Activated CD4-positive, alpha-beta T cell treated with anti-CD3 and anti-CD28 coated beads, Interleukin-2, amount 10 ng/mL, durations not matched to agents 24 days and 14 days (primary cell): Measurements from ENCODE around the gene CREG2. TPM values are rescaled to one million over a fixed set of nuclear protein-coding genes. Genes with fewer than 3 reads are reported as not detected.
A peak's percentile ranks its signal among the peaks of the same experiment; 100 is the strongest.
"Not testable (repeated sequence)": the region's sequence is repeated elsewhere in the genome, so short reads cannot be mapped to it uniquely, and the experiment has no call there.

Experiments
- DNase-seq: peaks from one replicate; pipeline ENCODE4 v3.0.0; 2022
- H3K27ac Mint-ChIP-seq: one replicate; pipeline ENCODE4 v1.8.0; 2022; ENCODE audit warnings: mild to moderate bottlenecking, mixed read lengths
- H3K27me3 Mint-ChIP-seq: one replicate; pipeline ENCODE4 v1.8.0; 2022; ENCODE audit warnings: mixed read lengths
- H3K36me3 Mint-ChIP-seq: one replicate; pipeline ENCODE4 v1.8.0; 2022; ENCODE audit warnings: low read depth, mild to moderate bottlenecking, mixed read lengths
- H3K4me1 Mint-ChIP-seq: one replicate; pipeline ENCODE4 v1.8.0; 2021; ENCODE audit warnings: mixed read lengths
- H3K4me3 Mint-ChIP-seq: one replicate; pipeline ENCODE4 v1.8.0; 2022; ENCODE audit warnings: mild to moderate bottlenecking, moderate library complexity, mixed read lengths
- H3K9me3 Mint-ChIP-seq: one replicate; pipeline ENCODE4 v1.8.0; 2021; ENCODE audit warnings: mixed read lengths
- intact Hi-C: fragments of 100-400 bp; cut with micrococcal nuclease; formaldehyde crosslinking; loops from one replicate; pipeline ENCODE4 v1.15.1; 2023
- total RNA-seq: library from RNA; stranded (reverse); gene quantifications from 2 replicates; pipeline ENCODE4 v1.2.3, GENCODE V29; 2022

The CREG2 gene
- total RNA-seq, 1 donor from 2014 or later: not detected

- no peaks in the 10 kb centered on the region for H3K9me3 Mint-ChIP-seq
- H3K36me3 Mint-ChIP-seq: no peaks in the 10 kb centered on the region
- DNase-seq: no peak
- intact Hi-C loops: no loop called here
- no peak overlapping the region for H3K4me3 Mint-ChIP-seq
- peaks cover 5% of the 10 kb centered on the region for H3K27me3 Mint-ChIP-seq
- peaks cover 23% of the 10 kb centered on the region for H3K4me1 Mint-ChIP-seq
- H3K27ac Mint-ChIP-seq: no peak overlapping the region
Observed at GRCh38 chr2:101357376-101357775, 29.9 kb downstream of the CREG2 start.

GRCh38 chr2:101356521-101356920, 30.8 kb downstream of the CREG2 start:
- no peak for DNase-seq
- H3K36me3 Mint-ChIP-seq: no peaks in the 10 kb centered on the region
- peaks cover 15% of the 10 kb centered on the region for H3K4me1 Mint-ChIP-seq
- H3K9me3 Mint-ChIP-seq: no peaks in the 10 kb centered on the region
- H3K27ac Mint-ChIP-seq: no peak overlapping the region
- H3K4me3 Mint-ChIP-seq: no peak overlapping the region
- peaks cover 5% of the 10 kb centered on the region for H3K27me3 Mint-ChIP-seq
- intact Hi-C loops: no loop called here

DNA sequence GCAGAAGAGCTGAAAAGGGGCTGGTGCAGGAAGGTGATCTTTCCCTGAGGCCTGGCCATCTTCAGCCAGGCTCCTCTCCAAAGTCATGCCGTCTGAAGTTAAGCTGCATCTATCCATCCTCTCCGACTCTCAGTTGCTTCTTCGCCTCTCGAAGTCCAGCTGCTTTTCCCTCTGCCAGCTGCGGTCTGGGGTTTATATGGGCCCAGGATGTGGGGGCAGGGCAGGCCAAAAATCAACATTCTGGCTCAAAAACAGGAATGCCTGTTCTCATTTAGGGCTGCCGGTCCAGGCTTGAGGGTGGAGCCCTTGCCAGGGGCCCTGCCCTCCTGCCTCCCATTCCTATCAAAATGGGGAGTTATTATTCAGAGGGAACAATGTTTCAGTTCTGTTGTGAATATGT, 31.2 kb downstream of the CREG2 start:
- peak overlapping the region; percentile 22 for H3K27ac Mint-ChIP-seq
- DNase-seq: no peak
- H3K36me3 Mint-ChIP-seq: no peaks in the 10 kb centered on the region
- H3K4me1 Mint-ChIP-seq: peaks cover 10% of the 10 kb centered on the region
- intact Hi-C loops: no loop called here
- no peak overlapping the region for H3K4me3 Mint-ChIP-seq
- H3K27me3 Mint-ChIP-seq: peaks cover 5% of the 10 kb centered on the region
- no peaks in the 10 kb centered on the region for H3K9me3 Mint-ChIP-seq

GRCh38 chr2:101355401-101356054, 31.8 kb downstream of the CREG2 start:
- no peak overlapping the region for H3K4me3 Mint-ChIP-seq
- H3K36me3 Mint-ChIP-seq: no peaks in the 10 kb centered on the region
- H3K27ac Mint-ChIP-seq: peak overlapping the region; percentile 22

DNA sequence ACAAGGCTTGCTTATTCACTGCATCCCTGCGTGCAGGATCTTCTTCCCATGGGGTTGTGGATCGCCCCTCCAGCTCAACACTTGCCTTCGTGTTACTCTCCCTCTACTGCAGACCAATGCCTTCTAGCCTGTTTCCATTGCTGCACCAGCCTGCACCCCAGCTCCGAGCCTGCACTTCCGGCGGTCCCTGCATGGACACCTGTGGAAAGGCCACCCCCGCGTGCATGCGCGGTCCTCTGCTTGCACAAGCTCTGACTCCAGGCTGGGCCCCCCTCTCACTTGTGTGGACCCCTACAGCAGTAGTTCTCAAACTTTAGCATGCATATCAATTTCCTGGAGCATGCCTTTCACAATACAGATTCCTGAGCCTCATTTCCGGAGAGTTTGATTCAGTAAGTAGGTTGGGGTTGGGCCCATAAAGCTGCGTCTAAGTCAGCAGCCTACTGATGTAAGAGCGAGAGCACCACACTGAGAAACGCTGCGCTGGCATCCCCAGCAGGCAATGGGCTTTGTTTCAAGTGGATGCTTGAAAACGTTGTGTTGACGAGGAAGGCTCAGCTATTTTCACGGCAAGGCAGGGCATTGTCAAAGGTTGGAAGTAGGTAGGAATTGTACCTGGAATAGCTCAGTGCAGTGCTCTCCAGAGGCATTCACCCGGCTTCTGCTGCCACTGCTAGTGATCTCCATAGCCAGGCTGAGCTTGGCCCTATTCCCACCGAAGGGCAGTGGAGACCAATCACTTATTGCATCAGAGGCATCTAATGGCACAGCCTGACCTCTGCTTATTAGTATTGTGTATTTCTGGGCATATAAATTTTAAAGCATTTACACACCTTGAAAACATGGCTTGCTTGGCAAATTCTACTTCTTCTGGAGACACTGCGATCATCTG, 32.6 kb downstream of the CREG2 start:
- H3K4me3 Mint-ChIP-seq: no peak overlapping the region
- H3K27me3 Mint-ChIP-seq: peaks cover 3% of the 10 kb centered on the region
- intact Hi-C loops: no loop called here
- DNase-seq: no peak
- H3K4me1 Mint-ChIP-seq: peaks cover 5% of the 10 kb centered on the region
- no peak overlapping the region for H3K27ac Mint-ChIP-seq
- H3K36me3 Mint-ChIP-seq: no peaks in the 10 kb centered on the region
- no peaks in the 10 kb centered on the region for H3K9me3 Mint-ChIP-seq

More at GRCh38 chr2:101355401-101356054, 31.8 kb downstream of the CREG2 start:
- H3K9me3 Mint-ChIP-seq: no peaks in the 10 kb centered on the region
- peaks cover 5% of the 10 kb centered on the region for H3K27me3 Mint-ChIP-seq
- H3K4me1 Mint-ChIP-seq: peaks cover 7% of the 10 kb centered on the region
- intact Hi-C loops: no loop called here
- no peak for DNase-seq

- H3K4me1 Mint-ChIP-seq, H3K27ac Mint-ChIP-seq, DNase-seq, H3K36me3 Mint-ChIP-seq, intact Hi-C loops, H3K27me3 Mint-ChIP-seq, H3K9me3 Mint-ChIP-seq, H3K4me3 Mint-ChIP-seq: not testable (repeated sequence)
Observed at GRCh38 chr2:101352631-101353030, 34.7 kb downstream of the CREG2 start.

DNA sequence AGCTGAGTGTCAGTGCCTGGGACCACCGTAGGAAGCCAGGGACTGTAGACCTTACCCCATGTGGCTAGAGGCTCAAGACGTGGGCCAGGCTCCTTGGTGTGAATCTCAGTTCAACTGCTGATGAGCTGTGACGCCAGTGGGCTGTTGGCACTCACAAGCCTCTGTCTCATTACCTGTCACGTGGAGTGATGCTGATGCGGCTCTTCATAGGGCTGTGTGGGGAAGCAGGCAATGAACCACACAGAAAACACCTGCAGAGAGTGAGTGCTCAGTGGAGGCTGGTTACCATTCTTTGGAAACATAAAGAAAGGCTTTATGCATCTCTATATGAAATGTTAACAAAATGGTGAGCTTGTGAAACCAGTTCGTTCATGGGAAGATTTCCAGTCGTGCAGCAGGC, 36.1 kb downstream of the CREG2 start:
- Mint-ChIP-seq H3K36me3 (no peaks in the 10 kb centered on the region), H3K9me3 (no peaks in the 10 kb centered on the region), H3K27me3 (peaks cover 8% of the 10 kb centered on the region), H3K4me1 (peaks cover 7% of the 10 kb centered on the region), H3K27ac (no peak overlapping the region), H3K4me3 (no peak overlapping the region)
- intact Hi-C loops: no loop called here
- no peak for DNase-seq

- peaks cover 8% of the 10 kb centered on the region for H3K27me3 Mint-ChIP-seq
- peaks cover 7% of the 10 kb centered on the region for H3K4me1 Mint-ChIP-seq
- H3K9me3 Mint-ChIP-seq: no peaks in the 10 kb centered on the region
- DNase-seq: peak; percentile 72
- H3K4me3 Mint-ChIP-seq: no peak overlapping the region
- intact Hi-C loops: no loop called here
- H3K36me3 Mint-ChIP-seq: no peaks in the 10 kb centered on the region
- no peak overlapping the region for H3K27ac Mint-ChIP-seq
Observed at GRCh38 chr2:101349893-101350662, 37.2 kb downstream of the CREG2 start.

DNA sequence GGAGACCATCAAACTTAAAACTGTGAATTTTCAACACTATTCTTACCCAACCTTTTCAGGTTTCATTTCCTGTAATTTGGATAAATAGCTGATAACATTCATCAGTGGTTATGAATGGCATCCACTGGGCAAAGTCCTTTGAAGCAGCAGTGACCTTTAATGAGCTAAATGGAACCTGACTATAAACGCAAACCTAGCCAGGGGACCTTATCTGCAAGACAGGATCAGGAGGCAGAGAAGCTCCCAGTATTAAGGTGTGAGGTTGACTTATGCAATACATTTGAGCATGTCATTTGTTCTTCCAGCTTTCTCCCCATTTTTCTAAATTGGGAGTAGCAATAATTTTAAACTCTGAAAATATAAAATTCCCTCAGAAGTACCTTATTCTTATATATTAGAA, 38.4 kb downstream of the CREG2 start:
- H3K27me3 Mint-ChIP-seq: peaks cover 11% of the 10 kb centered on the region
- no peaks in the 10 kb centered on the region for H3K9me3 Mint-ChIP-seq
- peaks cover 7% of the 10 kb centered on the region for H3K4me1 Mint-ChIP-seq
- no peaks in the 10 kb centered on the region for H3K36me3 Mint-ChIP-seq
- DNase-seq: no peak
- no peak overlapping the region for H3K4me3 Mint-ChIP-seq
- intact Hi-C loops: no loop called here
- no peak overlapping the region for H3K27ac Mint-ChIP-seq

DNA sequence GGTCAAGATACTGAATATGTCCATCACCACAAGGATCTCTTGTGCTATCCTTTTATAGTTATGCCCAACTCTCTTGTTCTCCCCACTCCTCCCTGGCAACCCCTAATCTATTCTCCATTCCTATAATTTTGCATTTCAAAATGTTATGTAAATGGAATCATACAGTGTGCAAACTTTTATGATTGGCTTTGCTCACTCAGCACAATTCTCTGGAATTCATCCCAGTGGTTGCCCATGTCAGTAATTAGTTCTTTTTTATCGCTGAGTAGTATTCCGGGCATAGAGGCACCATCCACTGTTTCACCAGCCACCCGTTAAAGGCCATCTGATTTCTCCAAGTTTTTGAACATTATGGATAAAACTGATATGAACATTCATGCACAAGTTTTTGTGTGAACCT, 40.4 kb downstream of the CREG2 start:
- H3K27me3 Mint-ChIP-seq: peaks cover 9% of the 10 kb centered on the region
- H3K36me3 Mint-ChIP-seq: no peaks in the 10 kb centered on the region
- H3K27ac Mint-ChIP-seq: no peak overlapping the region
- peaks cover 12% of the 10 kb centered on the region for H3K4me1 Mint-ChIP-seq
- H3K9me3 Mint-ChIP-seq: no peaks in the 10 kb centered on the region
- H3K4me3 Mint-ChIP-seq: no peak overlapping the region
- intact Hi-C loops: no loop called here
- DNase-seq: no peak

DNA sequence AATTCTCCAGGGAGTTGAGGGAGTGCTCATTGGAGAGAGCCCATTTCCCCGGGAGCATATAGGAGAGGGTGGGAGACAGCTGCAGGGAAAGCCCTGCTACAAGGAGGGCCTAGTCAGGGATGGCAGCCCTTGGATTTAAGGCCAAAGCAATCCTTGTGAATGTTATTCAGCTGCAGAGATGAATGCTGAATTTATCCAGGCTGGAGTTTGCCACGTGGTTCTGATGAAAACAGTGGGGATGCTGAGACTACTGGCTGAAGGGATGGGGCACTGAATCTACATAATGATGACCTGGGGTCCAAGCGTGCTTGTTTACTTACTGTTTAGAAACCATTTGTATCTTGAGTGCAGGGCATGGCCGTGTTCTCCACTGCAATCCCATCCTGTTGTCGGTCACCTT, 43.2 kb downstream of the CREG2 start:
- no peak for DNase-seq
- H3K4me1 Mint-ChIP-seq: peaks cover 27% of the 10 kb centered on the region

DNA sequence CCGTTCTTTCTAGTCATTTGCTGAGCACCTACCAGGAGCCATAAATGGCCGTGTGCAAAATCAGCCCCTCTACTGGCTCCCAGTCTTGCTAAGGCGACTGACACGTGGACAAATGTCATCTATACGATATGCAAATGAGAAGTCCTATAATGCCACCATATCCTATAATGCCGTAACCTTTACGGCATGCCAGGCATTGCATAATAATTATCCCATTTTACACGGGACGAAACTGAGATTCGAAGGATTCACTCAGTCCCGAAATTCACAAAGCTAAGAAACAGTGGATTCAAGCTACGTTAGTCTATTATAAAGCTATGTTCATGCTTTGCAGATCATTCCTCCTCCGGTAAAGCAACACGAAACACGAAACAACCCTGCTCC, 44.7 kb downstream of the CREG2 start:
- H3K27ac Mint-ChIP-seq: no peak overlapping the region
- H3K4me3 Mint-ChIP-seq: no peak overlapping the region

More for the DNA sequence above, 43.2 kb downstream of the CREG2 start:
- intact Hi-C loops: loop anchor here (5.0 kb wide), 4 partner anchors 37 to 488 kb away; partner anchors contain the start of genes CREG2 and RNF149
- Mint-ChIP-seq H3K36me3 (no peaks in the 10 kb centered on the region), H3K9me3 (no peaks in the 10 kb centered on the region), H3K27ac (no peak overlapping the region), H3K27me3 (peaks cover 7% of the 10 kb centered on the region), H3K4me3 (no peak overlapping the region)

GRCh38 chr2:101341901-101342624, 45.2 kb downstream of the CREG2 start:
- Mint-ChIP-seq H3K9me3 (no peaks in the 10 kb centered on the region), H3K4me1 (peaks cover 26% of the 10 kb centered on the region), H3K36me3 (no peaks in the 10 kb centered on the region), H3K27me3 (peaks cover 5% of the 10 kb centered on the region), H3K4me3 (no peak overlapping the region), H3K27ac (peak overlapping the region; percentile 52)
- peak; percentile 91 for DNase-seq
- intact Hi-C loops: loop anchor here (5.0 kb wide), 4 partner anchors 35 to 490 kb away; partner anchors contain the start of genes CREG2 and RNF149

More for the DNA sequence above, 44.7 kb downstream of the CREG2 start:
- Mint-ChIP-seq H3K4me1 (peaks cover 26% of the 10 kb centered on the region), H3K36me3 (no peaks in the 10 kb centered on the region), H3K27me3 (peaks cover 5% of the 10 kb centered on the region), H3K9me3 (no peaks in the 10 kb centered on the region)
- DNase-seq: no peak
- intact Hi-C loops: loop anchor here (5.0 kb wide), 4 partner anchors 35 to 490 kb away; partner anchors contain the start of genes CREG2 and RNF149
